ENCODE results near the gene CFAP74. TPM values are rescaled to one million over a fixed set of nuclear protein-coding genes. Genes with fewer than 3 reads are reported as not detected.

CFAP74 gene
- total and polyA plus RNA-seq, 2 of the 13 experiments (the other 11 are each of a cell fraction or from before 2014, with no cell fraction given), result 0.27 to 0.62 TPM

- H3K4me2 ChIP-seq (ENCODE audit: low read depth, low read length), result no peak overlapping the region
- no peak for ATAC-seq
- ChIA-PET POLR2A (interaction anchor here (0.5 to 1.9 kb wide), 4 partner anchors 84 to 927 kb away, joined by 3 to 13 read pairs (median 4); no protein-coding TSS in a partner anchor), CTCF (ENCODE audit: low intra/inter-chr PET ratio, low total read pairs) (interaction anchor here (1.1 to 4.0 kb wide), 2 partner anchors 83 to 101 kb away, joined by 4 to 30 read pairs; no protein-coding TSS in a partner anchor)
- no peak for DNase-seq (ENCODE audit: low spot score)
- H3K36me3 ChIP-seq (replicated peaks in 1 of 2; ENCODE audit: control insufficient read depth in 1 of 2, insufficient read depth in 2 of 2, low read length in 2 of 2), result no peaks in the 10 kb centered on the region
- intact Hi-C loops (cut with micrococcal nuclease; ENCODE audit: unreplicated experiment) (no loop called here), in situ Hi-C loops (cut with HindIII; ENCODE audit: extremely low pct_ligation_motif_present, low pct_unique_long_range_greater_than_20kb) (no loop called here)
- peaks cover 59% of the 10 kb centered on the region for H3K4me1 ChIP-seq (ENCODE audit: insufficient read depth, low read length)
- H2AFZ ChIP-seq (ENCODE audit: low read length), result no peak overlapping the region
- no peak overlapping the region for H3K4me3 ChIP-seq (replicated peaks in 1 of 3; ENCODE audit: insufficient read depth in 1 of 3, low read depth in 2 of 3, low read length in 3 of 3)
- no peaks in the 10 kb centered on the region for H3K9me3 ChIP-seq (ENCODE audit: low read length)
- BruUV-seq (replicated peaks), result no TSS peak
- TF ChIP-seq ZNF784 (CRISPR knock-in tag; IDR thresholded peaks at IDR 0.05; ENCODE audit: borderline replicate concordance) (no peak), ZNF646 (CRISPR knock-in tag; IDR thresholded peaks at IDR 0.05) (peak; percentile 48; the same call in 1 of the 2 replicates)
- FAIRE-seq, result no peak
- no peaks in the 10 kb centered on the region for H4K20me1 ChIP-seq (ENCODE audit: insufficient read depth, low read length)
- 67% methylated on average over 4 of the region's 4 CpGs for WGBS (ENCODE audit: low lambda C conversion rate)
- no peaks in the 10 kb centered on the region for H3K79me2 ChIP-seq (ENCODE audit: insufficient read depth, low read length)
- H3K27me3 ChIP-seq (ENCODE audit: control insufficient read depth in 1 of 2, insufficient read depth in 2 of 2, low read length in 2 of 2), result peaks cover 7 to 39% of the 10 kb centered on the region in 2 experiments
- no peak overlapping the region for H3K27ac ChIP-seq (ENCODE audit: extremely low read length, insufficient read depth, low read length)
- H3K9ac ChIP-seq (ENCODE audit: insufficient read depth, low read depth, low read length), result no peak overlapping the region
Measured at GRCh38 chr1:2043886-2044285, 40.3 kb upstream of the CFAP74 start.

Measured in HepG2 (cell line).